Measurements from ENCODE around the gene POU5F1.
A peak's percentile ranks its signal among the peaks of the same experiment; 100 is the strongest.
"Not testable (repeated sequence)": the region's sequence is repeated elsewhere in the genome, so short reads cannot be mapped to it uniquely, and the experiment has no call there.

POU5F1 gene

DNA sequence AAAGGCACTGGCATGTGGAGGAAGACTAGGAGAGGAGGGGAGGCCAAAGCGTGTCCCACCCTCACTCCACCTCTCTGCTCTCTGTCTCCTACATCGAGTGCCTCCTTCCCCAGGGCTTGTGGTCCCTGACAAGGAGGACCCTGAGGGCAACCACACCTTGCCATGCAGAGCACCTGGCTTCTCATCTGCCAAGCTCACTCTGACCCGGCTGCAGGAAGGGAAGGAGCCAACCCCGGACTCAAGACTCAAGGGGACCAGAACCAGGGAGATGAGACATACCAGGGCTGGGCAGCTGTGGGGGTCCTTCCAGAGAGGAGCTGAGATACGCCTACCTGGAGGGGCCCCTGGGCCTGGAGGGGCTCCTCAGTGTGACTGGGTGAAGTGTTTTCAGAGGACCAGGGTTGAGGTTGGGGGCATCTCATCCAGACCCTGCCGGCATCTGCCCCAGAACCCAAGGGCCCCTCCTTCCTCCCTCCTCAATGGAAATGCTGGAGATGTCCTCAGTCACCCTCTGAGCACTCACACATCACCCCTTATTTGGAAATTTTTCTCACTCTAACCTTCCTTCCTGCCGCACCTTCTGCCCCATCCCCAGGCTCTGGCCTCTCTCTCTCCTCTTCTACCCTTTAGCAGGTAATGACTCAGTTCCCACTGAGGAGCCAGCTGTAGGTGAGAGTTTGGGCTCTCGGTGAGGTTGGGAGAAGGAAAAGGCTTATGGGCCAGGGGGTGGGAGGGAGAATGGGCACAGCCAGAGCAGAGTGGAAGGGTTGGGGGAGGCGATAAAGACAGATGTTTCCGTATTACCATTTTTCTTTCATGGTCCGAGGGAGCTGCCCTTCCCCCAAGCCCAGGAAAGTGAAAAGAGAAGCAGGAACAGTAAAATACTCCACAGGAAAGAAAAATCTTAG, 32.0 kb upstream of the POU5F1 start:
- no peaks in the 10 kb centered on the region for H3K36me3 ChIP-seq (ENCODE audit: control insufficient read depth in 2 of 2, insufficient read depth in 2 of 2, low read length in 2 of 2)
- H3K27me3 ChIP-seq (ENCODE audit: control insufficient read depth in 1 of 2, insufficient read depth in 2 of 2, low read length in 2 of 2) = no peaks in the 10 kb centered on the region
- peaks cover 18% of the 10 kb centered on the region for H3K4me1 ChIP-seq (ENCODE audit: control insufficient read depth, insufficient read depth, low read length)
- H3K9ac ChIP-seq (ENCODE audit: low read length in 2 of 2) = no peak overlapping the region
- H3K27ac ChIP-seq (ENCODE audit: low read length) = peak overlapping the region; percentile 31
- H3K9me3 ChIP-seq (ENCODE audit: control insufficient read depth in 2 of 2, low read length in 2 of 2) = peaks cover 0 to 7% of the 10 kb centered on the region in 2 donors
- no peak overlapping the region for H3K4me3 ChIP-seq (ENCODE audit: low read length in 2 of 2)

DNA sequence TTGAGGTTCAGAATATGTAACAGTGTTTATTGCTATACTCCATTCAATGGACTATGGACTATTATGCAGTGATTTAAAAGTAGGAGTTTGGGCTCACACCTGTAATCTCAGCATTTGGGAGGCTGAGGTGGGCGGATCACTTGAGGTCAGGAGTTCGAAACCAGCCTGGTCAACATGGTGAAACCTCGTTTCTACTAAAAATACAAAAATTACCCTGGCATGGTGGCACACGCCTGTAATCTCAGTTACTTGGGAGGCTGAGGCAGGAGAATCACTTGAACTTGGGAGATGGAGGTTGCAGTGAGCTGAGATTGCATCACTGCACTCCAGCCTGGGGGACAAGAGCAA, 28.6 kb upstream of the POU5F1 start:
- not testable (repeated sequence) for H3K36me3 ChIP-seq (ENCODE audit: control insufficient read depth in 2 of 2, insufficient read depth in 2 of 2, low read length in 2 of 2); H3K27ac ChIP-seq (ENCODE audit: low read length); H3K9me3 ChIP-seq (ENCODE audit: control insufficient read depth in 2 of 2, low read length in 2 of 2); H3K27me3 ChIP-seq (ENCODE audit: control insufficient read depth in 1 of 2, insufficient read depth in 2 of 2, low read length in 2 of 2); H3K9ac ChIP-seq (ENCODE audit: low read length in 2 of 2); H3K4me3 ChIP-seq (ENCODE audit: low read length in 2 of 2)
- H3K4me1 ChIP-seq (ENCODE audit: control insufficient read depth, insufficient read depth, low read length) = peaks cover 20% of the 10 kb centered on the region

DNA sequence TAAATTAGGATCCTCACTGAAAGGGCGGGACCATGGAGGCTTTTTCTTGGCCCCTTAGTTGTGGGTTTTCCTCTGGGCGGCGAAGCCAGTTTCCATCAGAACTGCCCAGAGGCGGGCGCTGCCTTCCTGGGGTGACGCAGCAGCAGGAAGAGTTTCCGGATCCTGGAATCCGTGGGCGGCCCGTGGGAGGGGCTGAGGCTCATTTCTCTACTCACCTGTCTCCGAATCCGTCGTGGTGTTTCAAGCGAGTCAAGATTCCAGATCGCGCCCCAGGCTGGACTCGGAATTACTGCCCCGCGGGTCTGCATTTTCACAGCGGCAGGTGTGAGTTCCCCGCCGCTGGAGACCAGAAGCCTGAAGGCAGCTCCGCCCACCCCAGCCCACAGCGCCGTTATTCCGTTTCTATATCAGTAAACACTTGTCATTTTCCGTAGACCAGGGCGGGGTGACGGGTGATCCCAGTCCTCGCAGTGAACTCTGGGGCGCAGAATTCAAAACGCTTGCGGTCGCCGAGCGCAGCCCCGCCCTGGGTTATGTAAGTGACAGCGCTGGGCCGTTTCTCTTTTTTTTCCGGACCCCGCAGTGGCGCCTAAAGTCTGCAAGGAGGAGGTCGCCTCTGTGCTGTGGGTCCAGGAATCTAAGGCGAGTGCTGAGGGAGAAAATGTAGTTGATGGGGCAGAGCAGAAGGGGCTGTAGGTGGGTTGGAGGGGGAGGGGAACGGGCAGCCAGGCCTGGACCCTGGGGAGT, 27.2 kb upstream of the POU5F1 start:
- peaks cover 0 to 7% of the 10 kb centered on the region in 2 donors for H3K9me3 ChIP-seq (ENCODE audit: control insufficient read depth in 2 of 2, low read length in 2 of 2)
- peak overlapping the region; percentile 94 for H3K27ac ChIP-seq (ENCODE audit: low read length)
- peak overlapping the region; percentile 88 to 90 for H3K9ac ChIP-seq (ENCODE audit: low read length in 2 of 2)
- H3K4me3 ChIP-seq (ENCODE audit: low read length in 2 of 2) = peak overlapping the region; percentile 78 to 83
- H3K4me1 ChIP-seq (ENCODE audit: control insufficient read depth, insufficient read depth, low read length) = peaks cover 15% of the 10 kb centered on the region
- no peaks in the 10 kb centered on the region for H3K27me3 ChIP-seq (ENCODE audit: control insufficient read depth in 1 of 2, insufficient read depth in 2 of 2, low read length in 2 of 2)
- H3K36me3 ChIP-seq (ENCODE audit: control insufficient read depth in 2 of 2, insufficient read depth in 2 of 2, low read length in 2 of 2) = no peaks in the 10 kb centered on the region

DNA sequence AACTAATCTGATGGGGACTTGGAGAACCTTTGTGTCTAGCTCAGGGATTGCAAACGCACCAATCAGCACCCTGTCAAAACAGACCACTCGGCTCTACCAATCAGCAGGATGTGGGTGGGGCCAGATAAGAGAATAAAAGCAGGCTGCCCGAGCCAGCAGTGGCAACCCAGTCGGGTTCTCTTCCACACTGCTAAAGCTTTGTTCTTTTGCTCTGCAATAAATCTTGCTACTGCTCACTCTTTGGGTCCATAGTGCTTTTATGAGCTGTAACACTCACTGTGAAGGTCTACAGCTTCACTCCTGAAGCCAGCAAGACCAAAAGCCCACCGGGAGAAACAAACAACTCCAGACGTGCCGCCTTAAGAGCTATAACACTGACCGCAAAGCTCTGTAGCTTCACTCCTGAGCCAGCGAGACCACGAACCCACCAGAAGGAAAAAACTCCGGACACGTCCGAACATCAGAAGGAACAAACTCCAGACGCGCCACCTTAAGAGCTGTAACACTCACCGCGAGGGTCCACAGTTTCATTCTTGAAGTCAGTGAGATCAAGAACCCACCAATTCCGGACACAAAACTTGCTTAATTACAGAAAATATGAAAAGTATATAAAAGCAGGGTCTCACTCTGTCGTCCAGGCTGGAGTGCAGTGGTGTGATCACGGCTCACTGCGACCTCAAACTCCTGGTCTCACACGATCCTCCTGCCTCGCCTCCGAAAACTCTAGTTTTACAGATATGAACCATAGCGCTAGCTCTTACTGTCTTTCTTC, 26.0 kb upstream of the POU5F1 start:
- H3K9ac ChIP-seq (ENCODE audit: low read length in 2 of 2) = peak overlapping the region; percentile 88 to 90
- not testable (repeated sequence) for H3K27me3 ChIP-seq (ENCODE audit: control insufficient read depth in 1 of 2, insufficient read depth in 2 of 2, low read length in 2 of 2)
- H3K4me3 ChIP-seq (ENCODE audit: low read length in 2 of 2) = peak overlapping the region; percentile 78 to 83

DNA sequence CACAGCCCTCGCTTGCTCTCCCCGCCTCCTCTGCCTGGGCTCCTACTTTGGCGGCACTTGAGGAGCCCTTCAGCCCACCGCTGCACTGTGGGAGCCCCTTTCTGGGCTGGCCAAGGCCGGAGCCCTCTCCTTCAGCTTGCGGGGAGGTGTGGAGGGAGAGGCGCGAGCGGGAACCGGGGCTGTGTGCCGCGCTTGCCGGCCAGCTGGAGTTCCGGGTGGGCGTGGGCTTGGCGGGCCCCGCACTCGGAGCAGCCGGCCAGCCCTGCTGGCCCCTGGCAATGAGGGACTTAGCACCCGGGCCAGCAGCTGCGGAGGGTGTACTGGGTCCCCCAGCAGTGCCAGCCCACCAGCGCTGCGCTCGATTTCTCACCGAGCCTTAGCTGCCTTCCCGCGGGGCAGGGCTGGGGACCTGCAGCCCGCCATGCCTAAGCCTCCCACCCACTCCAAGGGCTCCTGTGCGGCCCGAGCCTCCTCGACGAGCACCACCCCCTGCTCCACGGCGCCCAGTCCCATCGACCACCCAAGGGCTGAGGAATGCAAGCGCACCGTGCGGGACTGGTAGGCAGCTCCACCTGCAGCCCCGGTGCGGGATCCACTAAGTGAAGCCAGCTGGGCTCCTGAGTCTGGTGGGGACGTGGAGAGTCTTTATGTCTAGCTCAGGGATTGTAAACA, 25.0 kb upstream of the POU5F1 start:
- not testable (repeated sequence) for H3K9me3 ChIP-seq (ENCODE audit: control insufficient read depth in 2 of 2, low read length in 2 of 2); H3K9ac ChIP-seq (ENCODE audit: low read length in 2 of 2); H3K36me3 ChIP-seq (ENCODE audit: control insufficient read depth in 2 of 2, insufficient read depth in 2 of 2, low read length in 2 of 2); H3K27ac ChIP-seq (ENCODE audit: low read length); H3K27me3 ChIP-seq (ENCODE audit: control insufficient read depth in 1 of 2, insufficient read depth in 2 of 2, low read length in 2 of 2); H3K4me3 ChIP-seq (ENCODE audit: low read length in 2 of 2)
- H3K4me1 ChIP-seq (ENCODE audit: control insufficient read depth, insufficient read depth, low read length) = peaks cover 12% of the 10 kb centered on the region

More for the DNA sequence above, 26.0 kb upstream of the POU5F1 start:
- H3K27ac ChIP-seq (ENCODE audit: low read length); H3K36me3 ChIP-seq (ENCODE audit: control insufficient read depth in 2 of 2, insufficient read depth in 2 of 2, low read length in 2 of 2); H3K9me3 ChIP-seq (ENCODE audit: control insufficient read depth in 2 of 2, low read length in 2 of 2): not testable (repeated sequence)
- H3K4me1 ChIP-seq (ENCODE audit: control insufficient read depth, insufficient read depth, low read length) = peaks cover 12% of the 10 kb centered on the region

DNA sequence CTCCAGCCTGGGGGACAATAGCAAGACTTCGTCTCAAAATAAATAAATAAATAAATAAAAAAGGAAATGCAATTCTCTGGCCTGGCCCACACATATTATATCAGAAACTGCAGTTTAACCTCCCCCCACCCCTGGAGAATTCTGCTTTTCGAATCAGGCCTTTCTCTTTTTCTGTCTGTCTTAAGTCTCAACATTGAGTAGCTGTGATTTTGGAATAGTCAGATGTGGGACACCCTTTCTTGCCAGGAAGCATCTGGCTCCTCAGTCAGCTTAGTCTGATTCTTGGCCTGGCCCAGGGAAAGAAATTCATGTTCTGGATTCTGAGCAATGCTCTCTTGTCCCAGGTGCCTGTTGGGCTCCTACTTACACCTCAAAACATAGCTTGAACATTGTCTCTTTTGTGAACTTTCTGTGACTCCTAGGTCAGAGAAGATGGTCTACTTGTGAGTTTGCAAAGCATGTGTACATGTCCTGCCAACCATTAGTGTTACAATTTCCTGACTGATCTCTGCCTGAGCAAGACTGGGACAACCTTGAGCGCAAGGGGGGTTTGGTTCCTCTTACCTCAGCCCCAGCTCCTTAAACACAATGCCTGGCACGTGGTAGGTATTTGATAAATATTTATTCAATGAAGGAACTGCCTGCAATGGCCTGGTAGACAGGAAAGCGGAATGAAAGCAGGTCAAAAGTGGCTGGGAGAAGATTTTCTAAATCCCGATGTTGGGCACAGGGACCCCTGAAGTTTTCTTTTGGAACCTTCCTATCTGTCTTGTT, 23.8 kb upstream of the POU5F1 start:
- no peak overlapping the region for H3K27ac ChIP-seq (ENCODE audit: low read length)

DNA sequence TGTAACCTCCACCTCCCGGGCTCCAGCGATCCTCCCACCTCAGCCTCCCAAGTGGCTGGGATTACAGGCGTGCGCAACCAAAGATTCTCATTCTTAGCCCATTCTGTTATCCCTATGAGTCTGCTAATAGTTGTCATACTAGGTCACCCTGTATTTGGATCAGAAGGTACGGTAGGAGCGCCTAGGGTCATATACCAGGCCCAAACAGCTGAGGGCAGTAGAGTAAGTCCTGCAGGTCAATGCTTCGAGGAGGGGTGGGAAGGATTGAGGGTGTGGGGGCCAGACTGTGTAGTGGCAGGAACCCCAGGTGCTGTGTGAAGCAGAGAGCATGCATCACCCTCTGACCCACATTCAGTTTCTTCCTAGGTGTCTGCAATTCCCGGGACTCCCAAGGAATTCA, 22.7 kb upstream of the POU5F1 start:
- Histone ChIP-seq H3K36me3 (ENCODE audit: control insufficient read depth in 2 of 2, insufficient read depth in 2 of 2, low read length in 2 of 2) (no peaks in the 10 kb centered on the region), H3K27ac (ENCODE audit: low read length) (no peak overlapping the region), H3K4me3 (ENCODE audit: low read length in 2 of 2) (no peak overlapping the region), H3K9me3 (ENCODE audit: control insufficient read depth in 2 of 2, low read length in 2 of 2) (no peaks in the 10 kb centered on the region), H3K27me3 (ENCODE audit: control insufficient read depth in 1 of 2, insufficient read depth in 2 of 2, low read length in 2 of 2) (no peaks in the 10 kb centered on the region), H3K4me1 (ENCODE audit: control insufficient read depth, insufficient read depth, low read length) (peaks cover 8% of the 10 kb centered on the region), H3K9ac (ENCODE audit: low read length in 2 of 2) (no peak overlapping the region)

More for the DNA sequence above, 23.8 kb upstream of the POU5F1 start:
- Histone ChIP-seq H3K36me3 (ENCODE audit: control insufficient read depth in 2 of 2, insufficient read depth in 2 of 2, low read length in 2 of 2) (no peaks in the 10 kb centered on the region), H3K9ac (ENCODE audit: low read length in 2 of 2) (no peak overlapping the region), H3K4me1 (ENCODE audit: control insufficient read depth, insufficient read depth, low read length) (peaks cover 12% of the 10 kb centered on the region), H3K4me3 (ENCODE audit: low read length in 2 of 2) (no peak overlapping the region), H3K27me3 (ENCODE audit: control insufficient read depth in 1 of 2, insufficient read depth in 2 of 2, low read length in 2 of 2) (no peaks in the 10 kb centered on the region), H3K9me3 (ENCODE audit: control insufficient read depth in 2 of 2, low read length in 2 of 2) (no peaks in the 10 kb centered on the region)

DNA sequence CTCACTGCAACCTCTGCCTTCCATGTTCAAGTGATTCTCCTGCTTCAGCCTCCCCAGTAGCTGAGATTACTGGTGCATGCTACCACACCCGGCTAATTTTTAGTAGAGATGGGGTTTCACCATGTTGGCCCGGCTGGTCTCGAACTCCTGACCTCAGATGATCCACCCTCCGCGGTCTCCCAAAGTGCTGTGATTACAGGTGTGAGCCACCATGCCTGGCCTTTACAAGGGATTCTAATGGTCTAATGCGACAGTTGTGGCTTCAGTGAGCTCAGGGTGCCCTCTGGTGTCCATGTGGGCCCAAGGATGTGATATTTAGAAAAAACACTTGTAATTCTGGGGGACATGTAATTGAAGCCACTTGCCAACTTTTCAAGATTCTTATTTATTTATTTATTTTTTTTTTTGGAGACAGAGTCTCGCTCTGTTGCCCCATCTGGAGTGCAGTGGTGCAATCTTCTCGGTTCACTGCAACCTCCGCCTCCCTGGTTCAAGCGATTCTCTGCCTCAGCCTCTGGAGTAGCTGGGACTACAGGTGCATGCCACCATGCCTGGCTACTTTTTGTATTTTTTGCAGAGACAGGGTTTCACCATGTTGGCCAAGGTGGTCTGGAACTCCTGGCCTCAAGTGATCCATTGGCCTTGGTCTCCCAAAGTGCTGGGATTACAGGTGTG, 22.1 kb upstream of the POU5F1 start:
- not testable (repeated sequence) for H3K27me3 ChIP-seq (ENCODE audit: control insufficient read depth in 1 of 2, insufficient read depth in 2 of 2, low read length in 2 of 2); H3K4me1 ChIP-seq (ENCODE audit: control insufficient read depth, insufficient read depth, low read length); H3K9ac ChIP-seq (ENCODE audit: low read length in 2 of 2); H3K27ac ChIP-seq (ENCODE audit: low read length); H3K36me3 ChIP-seq (ENCODE audit: control insufficient read depth in 2 of 2, insufficient read depth in 2 of 2, low read length in 2 of 2); H3K9me3 ChIP-seq (ENCODE audit: control insufficient read depth in 2 of 2, low read length in 2 of 2); H3K4me3 ChIP-seq (ENCODE audit: low read length in 2 of 2)

DNA sequence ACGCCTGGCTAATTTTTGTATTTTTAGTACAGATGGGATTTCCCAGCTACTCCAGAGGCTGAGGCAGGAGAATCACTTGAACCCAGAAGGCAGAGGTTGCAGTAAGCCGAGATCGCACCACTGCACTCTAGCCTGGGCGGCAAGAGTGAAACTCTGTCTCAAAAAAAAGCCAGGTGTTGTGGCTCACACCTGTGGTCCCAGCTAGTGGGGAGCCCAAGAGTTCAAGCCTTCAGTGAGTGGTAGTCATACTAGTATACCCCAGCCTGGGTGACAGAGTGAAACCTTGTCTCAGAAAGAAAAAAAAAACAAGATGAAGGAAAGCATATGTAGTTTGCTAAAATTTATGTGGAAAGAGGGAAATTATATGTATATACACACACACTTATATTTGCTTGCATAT, 20.0 kb upstream of the POU5F1 start:
- no peaks in the 10 kb centered on the region for H3K9me3 ChIP-seq (ENCODE audit: control insufficient read depth in 2 of 2, low read length in 2 of 2)
- no peak overlapping the region for H3K9ac ChIP-seq (ENCODE audit: low read length in 2 of 2)
- no peaks in the 10 kb centered on the region for H3K4me1 ChIP-seq (ENCODE audit: control insufficient read depth, insufficient read depth, low read length)
- no peak overlapping the region for H3K4me3 ChIP-seq (ENCODE audit: low read length in 2 of 2)
- H3K27ac ChIP-seq (ENCODE audit: low read length) = no peak overlapping the region
- H3K27me3 ChIP-seq (ENCODE audit: control insufficient read depth in 1 of 2, insufficient read depth in 2 of 2, low read length in 2 of 2) = no peaks in the 10 kb centered on the region
- H3K36me3 ChIP-seq (ENCODE audit: control insufficient read depth in 2 of 2, insufficient read depth in 2 of 2, low read length in 2 of 2) = no peaks in the 10 kb centered on the region

Data from stomach smooth muscle (tissue), 2 donors.